Keratinocyte (primary cell): ENCODE measurements around the gene SNRPA1.

ENCODE experiments used
- EZH2 ChIP-seq: IDR thresholded peaks from one replicate; pipeline ENCODE4 v1.6.1; 2012; ENCODE audit warnings: inconsistent platforms, mild to moderate bottlenecking, low read length, moderate library complexity
- TF ChIP-seq, protein P1 (sequence below), 3 experiments: IDR thresholded peaks in 1 of 3; conservative IDR thresholded peaks in 1 of 3; optimal IDR thresholded peaks in 1 of 3; 2 replicates in 2 of 3; 3 replicates in 1 of 3; pipeline versions ENCODE3 to v1.5.1; 2011; ENCODE audit warnings: low read length in 3 of 3, mild to moderate bottlenecking in 3 of 3, moderate library complexity in 2 of 3, control low read depth in 1 of 3, inconsistent platforms in 1 of 3; ENCODE audit not compliant: insufficient read depth in 2 of 3; ENCODE audit errors: extremely low read depth in 1 of 3

DNA sequence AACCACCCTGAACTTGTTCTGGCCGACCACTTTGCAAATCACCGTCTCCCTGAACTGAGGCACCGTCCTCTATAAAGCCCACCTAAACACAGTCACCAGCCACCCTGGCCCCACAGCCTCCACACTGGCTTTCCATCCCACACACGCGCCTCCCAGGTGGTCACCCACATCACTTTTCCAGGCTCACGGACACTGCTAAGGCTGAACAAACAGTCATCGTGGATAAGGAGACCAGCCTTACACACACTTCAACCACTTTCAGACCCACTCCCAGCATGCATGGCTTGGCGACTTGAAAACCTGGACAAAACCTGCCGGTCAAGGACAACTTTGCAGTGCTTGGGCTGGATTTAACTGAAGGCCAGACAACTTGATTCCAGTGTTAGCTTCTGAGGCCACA, 51.6 kb downstream of the SNRPA1 start:
- TF ChIP-seq, protein P1, sequence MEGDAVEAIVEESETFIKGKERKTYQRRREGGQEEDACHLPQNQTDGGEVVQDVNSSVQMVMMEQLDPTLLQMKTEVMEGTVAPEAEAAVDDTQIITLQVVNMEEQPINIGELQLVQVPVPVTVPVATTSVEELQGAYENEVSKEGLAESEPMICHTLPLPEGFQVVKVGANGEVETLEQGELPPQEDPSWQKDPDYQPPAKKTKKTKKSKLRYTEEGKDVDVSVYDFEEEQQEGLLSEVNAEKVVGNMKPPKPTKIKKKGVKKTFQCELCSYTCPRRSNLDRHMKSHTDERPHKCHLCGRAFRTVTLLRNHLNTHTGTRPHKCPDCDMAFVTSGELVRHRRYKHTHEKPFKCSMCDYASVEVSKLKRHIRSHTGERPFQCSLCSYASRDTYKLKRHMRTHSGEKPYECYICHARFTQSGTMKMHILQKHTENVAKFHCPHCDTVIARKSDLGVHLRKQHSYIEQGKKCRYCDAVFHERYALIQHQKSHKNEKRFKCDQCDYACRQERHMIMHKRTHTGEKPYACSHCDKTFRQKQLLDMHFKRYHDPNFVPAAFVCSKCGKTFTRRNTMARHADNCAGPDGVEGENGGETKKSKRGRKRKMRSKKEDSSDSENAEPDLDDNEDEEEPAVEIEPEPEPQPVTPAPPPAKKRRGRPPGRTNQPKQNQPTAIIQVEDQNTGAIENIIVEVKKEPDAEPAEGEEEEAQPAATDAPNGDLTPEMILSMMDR (optimal IDR thresholded peaks at IDR 0.05 in 1 of 3, IDR thresholded peaks at IDR 0.05 in 1 of 3, conservative IDR thresholded peaks at IDR 0.05 in 1 of 3; ENCODE audit: extremely low read depth in 1 of 3, insufficient read depth in 2 of 3, low read length in 3 of 3): no peak
- TF ChIP-seq EZH2: no peak
